Osteoblast (primary cell): ENCODE measurements around the gene MTG2. TPM values are rescaled to one million over a fixed set of nuclear protein-coding genes. Genes with fewer than 3 reads are reported as not detected.

Experiments used
- DNase-seq: peaks from one replicate; pipeline ENCODE4 v3.0.0; 2011; ENCODE audit warnings: low spot score, mixed read lengths; ENCODE audit not compliant: insufficient read length; ENCODE audit errors: missing footprints
- H2AFZ ChIP-seq: 2 replicates; pipeline ENCODE4 v1.6.0; 2011; ENCODE audit warnings: mild to moderate bottlenecking, low read length
- H3K27ac ChIP-seq: 2 replicates; pipeline ENCODE4 v1.5.1; 2011; ENCODE audit warnings: mild to moderate bottlenecking, low read depth, low read length, moderate library complexity
- H3K27me3 ChIP-seq: 2 replicates; pipeline ENCODE4 v1.6.0; 2012; ENCODE audit warnings: mild to moderate bottlenecking, control low read depth, inconsistent platforms, low read length, moderate library complexity; ENCODE audit not compliant: insufficient read depth
- H3K36me3 ChIP-seq: 2 replicates; pipeline ENCODE4 v1.5.1; 2011; ENCODE audit warnings: mild to moderate bottlenecking, low read length, control low read depth, moderate library complexity; ENCODE audit not compliant: insufficient read depth
- H3K4me1 ChIP-seq: 2 replicates; pipeline ENCODE4 v1.5.1; 2011; ENCODE audit warnings: mild to moderate bottlenecking, low read length, control low read depth, moderate library complexity; ENCODE audit not compliant: insufficient read depth
- H3K4me2 ChIP-seq: 2 replicates; pipeline ENCODE4 v1.6.0; 2011; ENCODE audit warnings: mild to moderate bottlenecking, low read length; ENCODE audit not compliant: insufficient read depth
- H3K4me3 ChIP-seq: fragments of 200-600 bp; sonication (generic); 3 replicates; pipeline ENCODE4 v1.5.1; 2012; ENCODE audit warnings: mild to moderate bottlenecking, low read length, inconsistent platforms; ENCODE audit not compliant: insufficient read depth
- H3K79me2 ChIP-seq: 2 replicates; pipeline ENCODE4 v1.6.0; 2012; ENCODE audit warnings: mild to moderate bottlenecking, low read length, control low read depth, inconsistent platforms; ENCODE audit not compliant: insufficient read depth
- H3K9me3 ChIP-seq: 2 replicates; pipeline ENCODE4 v1.5.1; 2011; ENCODE audit warnings: low read depth, low read length, control low read depth
- H4K20me1 ChIP-seq: 2 replicates; pipeline ENCODE4 v1.6.0; 2012; ENCODE audit warnings: mild to moderate bottlenecking, low read length, control low read depth; ENCODE audit not compliant: insufficient read depth
- total RNA-seq: library from RNA; depleted of rRNA; stranded (reverse); fragments of >200 nt; gene quantifications from 2 replicates; pipeline ENCODE4 v1.2.3, GENCODE V29; 2012
- TF ChIP-seq, protein P1 (sequence below): IDR thresholded peaks from 2 replicates; pipeline ENCODE4 v1.5.1; 2011; ENCODE audit warnings: mild to moderate bottlenecking, low read depth, low read length, moderate library complexity; ENCODE audit errors: extremely low read depth

The MTG2 gene
- total RNA-seq, 1 donor = 22.1 TPM

- Histone ChIP-seq H3K4me1 (no peaks in the 10 kb centered on the region), H3K27me3 (peaks cover 57% of the 10 kb centered on the region), H3K9me3 (no peaks in the 10 kb centered on the region), H3K27ac (no peak overlapping the region), H3K4me2 (no peak overlapping the region), H4K20me1 (peaks cover 5% of the 10 kb centered on the region), H3K4me3 (no peak overlapping the region), H3K36me3 (no peaks in the 10 kb centered on the region), H3K79me2 (no peaks in the 10 kb centered on the region), H2AFZ (no peak overlapping the region)
- TF ChIP-seq, protein P1, sequence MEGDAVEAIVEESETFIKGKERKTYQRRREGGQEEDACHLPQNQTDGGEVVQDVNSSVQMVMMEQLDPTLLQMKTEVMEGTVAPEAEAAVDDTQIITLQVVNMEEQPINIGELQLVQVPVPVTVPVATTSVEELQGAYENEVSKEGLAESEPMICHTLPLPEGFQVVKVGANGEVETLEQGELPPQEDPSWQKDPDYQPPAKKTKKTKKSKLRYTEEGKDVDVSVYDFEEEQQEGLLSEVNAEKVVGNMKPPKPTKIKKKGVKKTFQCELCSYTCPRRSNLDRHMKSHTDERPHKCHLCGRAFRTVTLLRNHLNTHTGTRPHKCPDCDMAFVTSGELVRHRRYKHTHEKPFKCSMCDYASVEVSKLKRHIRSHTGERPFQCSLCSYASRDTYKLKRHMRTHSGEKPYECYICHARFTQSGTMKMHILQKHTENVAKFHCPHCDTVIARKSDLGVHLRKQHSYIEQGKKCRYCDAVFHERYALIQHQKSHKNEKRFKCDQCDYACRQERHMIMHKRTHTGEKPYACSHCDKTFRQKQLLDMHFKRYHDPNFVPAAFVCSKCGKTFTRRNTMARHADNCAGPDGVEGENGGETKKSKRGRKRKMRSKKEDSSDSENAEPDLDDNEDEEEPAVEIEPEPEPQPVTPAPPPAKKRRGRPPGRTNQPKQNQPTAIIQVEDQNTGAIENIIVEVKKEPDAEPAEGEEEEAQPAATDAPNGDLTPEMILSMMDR = no peak
- DNase-seq = no peak
These were observed 39.5 kb downstream of the MTG2 start for GRCh38 chr20:62222266-62222850.

DNA sequence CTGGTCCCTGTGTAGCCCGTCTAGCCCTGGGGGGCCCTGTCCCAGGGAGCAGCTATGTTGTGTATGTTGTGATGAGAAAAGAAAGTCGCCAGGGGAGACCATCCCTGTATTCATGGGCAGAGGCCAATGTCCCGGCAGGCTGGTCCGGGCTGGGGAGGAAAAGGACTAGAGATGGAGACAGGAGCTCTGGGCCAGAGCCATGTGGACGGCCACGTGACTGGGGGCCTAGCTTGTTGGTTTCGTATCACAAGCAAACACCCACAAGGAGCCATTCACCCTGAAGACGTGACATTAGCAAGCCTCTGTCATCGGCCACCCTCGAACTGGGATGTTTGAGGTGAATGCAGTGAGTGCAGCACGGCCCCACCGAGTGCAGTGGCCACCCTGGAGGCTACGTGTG is 40.1 kb downstream of the MTG2 start:
- DNase-seq = no peak
- Histone ChIP-seq H2AFZ (no peak overlapping the region), H3K79me2 (no peaks in the 10 kb centered on the region), H3K4me1 (no peaks in the 10 kb centered on the region), H3K4me3 (no peak overlapping the region), H3K36me3 (no peaks in the 10 kb centered on the region), H3K27ac (no peak overlapping the region), H3K4me2 (no peak overlapping the region), H3K9me3 (no peaks in the 10 kb centered on the region), H3K27me3 (peaks cover 53% of the 10 kb centered on the region), H4K20me1 (peaks cover 5% of the 10 kb centered on the region)
- TF ChIP-seq, protein P1 = no peak

GRCh38 chr20:62223571-62223970 is 40.7 kb downstream of the MTG2 start:
- H2AFZ ChIP-seq = no peak overlapping the region
- H3K9me3 ChIP-seq = no peaks in the 10 kb centered on the region
- no peak overlapping the region for H3K4me3 ChIP-seq
- H3K27me3 ChIP-seq = peaks cover 47% of the 10 kb centered on the region
- TF ChIP-seq, protein P1 = no peak
- H4K20me1 ChIP-seq = peaks cover 5% of the 10 kb centered on the region
- no peak overlapping the region for H3K4me2 ChIP-seq
- H3K79me2 ChIP-seq = no peaks in the 10 kb centered on the region
- no peaks in the 10 kb centered on the region for H3K4me1 ChIP-seq
- no peak for DNase-seq
- no peak overlapping the region for H3K27ac ChIP-seq
- no peaks in the 10 kb centered on the region for H3K36me3 ChIP-seq

GRCh38 chr20:62224113-62224855 is 41.5 kb downstream of the MTG2 start:
- peaks cover 5% of the 10 kb centered on the region for H4K20me1 ChIP-seq
- H3K36me3 ChIP-seq = no peaks in the 10 kb centered on the region
- H2AFZ ChIP-seq = no peak overlapping the region
- H3K79me2 ChIP-seq = no peaks in the 10 kb centered on the region
- H3K4me2 ChIP-seq = no peak overlapping the region
- no peaks in the 10 kb centered on the region for H3K9me3 ChIP-seq
- H3K27me3 ChIP-seq = peaks cover 41% of the 10 kb centered on the region
- no peak overlapping the region for H3K4me3 ChIP-seq
- no peak overlapping the region for H3K27ac ChIP-seq
- no peak for DNase-seq
- TF ChIP-seq, protein P1 = no peak
- no peaks in the 10 kb centered on the region for H3K4me1 ChIP-seq
